Measurements from ENCODE around the gene ZNF730. TPM values are rescaled to one million over a fixed set of nuclear protein-coding genes. Genes with fewer than 3 reads are reported as not detected.

The ZNF730 gene
- total RNA-seq, 1 experiment from 2014 or later, result 3.1 TPM

Other genes with a start within 250 kb of the ZNF730 start
- gene ZNF728, start 113.8 kb upstream of the ZNF730 start, total RNA-seq (2021), result not detected in 2 replicates
- gene ZNF724, start 133.4 kb downstream of the ZNF730 start, total RNA-seq (2021), result 8.4 and 8.7 TPM in 2 replicates